Fibroblast of lung (primary cell): Measurements from ENCODE around the gene NR2F1-AS1. TPM values are rescaled to one million over a fixed set of nuclear protein-coding genes. Genes with fewer than 3 reads are reported as not detected.

ENCODE experiments used
- DNase-seq, 2 donors: peaks; one replicate each; pipeline versions ENCODE4 v3.0.0 to v3.0.0-alpha.2; 2010; ENCODE audit warnings: low read depth in 2 of 2
- H2AFZ ChIP-seq: 2 replicates; pipeline ENCODE4 v1.5.1; 2012; ENCODE audit warnings: low read length, control low read depth, inconsistent platforms
- H3K27ac ChIP-seq: 2 replicates; pipeline ENCODE4 v1.5.1; 2011; ENCODE audit warnings: low read length, control low read depth; ENCODE audit not compliant: insufficient read depth
- H3K27me3 ChIP-seq: 2 replicates; pipeline ENCODE4 v1.5.1; 2011; ENCODE audit warnings: mild to moderate bottlenecking, low read length; ENCODE audit not compliant: control insufficient read depth, insufficient read depth
- H3K36me3 ChIP-seq: 2 replicates; pipeline ENCODE4 v1.5.1; 2011; ENCODE audit warnings: low read length; ENCODE audit not compliant: control insufficient read depth, insufficient read depth
- H3K4me1 ChIP-seq: 2 replicates; pipeline ENCODE4 v1.5.1; 2011; ENCODE audit warnings: low read length; ENCODE audit not compliant: control insufficient read depth, insufficient read depth; ENCODE audit errors: extremely low read depth
- H3K4me2 ChIP-seq: 2 replicates; pipeline ENCODE4 v1.5.1; 2011; ENCODE audit warnings: low read length, control low read depth; ENCODE audit not compliant: insufficient read depth; ENCODE audit errors: extremely low read depth
- H3K4me3 ChIP-seq, 4 experiments: fragments of 200-600 bp in 1 of 4; sonication (generic) in 1 of 4; replicated peaks in 1 of 4; 2 replicates each; pipeline ENCODE4 v1.5.1; 2011 to 2016; ENCODE audit warnings: low read length in 4 of 4, low read depth in 3 of 4, mild to moderate bottlenecking in 3 of 4, control low read depth in 2 of 4, inconsistent platforms in 1 of 4, mixed read lengths in 1 of 4; ENCODE audit not compliant: insufficient read depth in 1 of 4; ENCODE audit errors: control extremely low read depth in 1 of 4
- H3K79me2 ChIP-seq: 2 replicates; pipeline ENCODE4 v1.5.1; 2012; ENCODE audit warnings: mild to moderate bottlenecking, low read length, inconsistent platforms; ENCODE audit not compliant: control insufficient read depth, insufficient read depth
- H3K9ac ChIP-seq: 2 replicates; pipeline ENCODE4 v1.5.1; 2011; ENCODE audit warnings: mild to moderate bottlenecking, low read length, control low read depth; ENCODE audit not compliant: insufficient read depth
- H3K9me3 ChIP-seq: 2 replicates; pipeline ENCODE4 v1.5.1; 2012; ENCODE audit warnings: low read depth, low read length; ENCODE audit not compliant: control insufficient read depth, insufficient read depth
- H4K20me1 ChIP-seq: 2 replicates; pipeline ENCODE4 v1.5.1; 2011; ENCODE audit warnings: low read length; ENCODE audit not compliant: control insufficient read depth, insufficient read depth; ENCODE audit errors: extremely low read depth
- EZH2 ChIP-seq: IDR thresholded peaks from 2 replicates; pipeline ENCODE4 v1.5.1; 2012; ENCODE audit warnings: low read length, control low read depth, mild to moderate bottlenecking; ENCODE audit errors: missing control alignments
- polyA plus RNA-seq, 2 donors: library from polyadenylated mRNA; depleted of rRNA in 1 of 2; stranded (reverse) in 1 of 2; unstranded in 1 of 2; fragments of >200 nt; gene quantifications; 2 replicates each; pipeline ENCODE4 v1.2.1, GENCODE V29; 2011 to 2012; ENCODE audit warnings: missing spikeins in 1 of 2
- total RNA-seq: library from RNA; depleted of rRNA; stranded (reverse); fragments of >200 nt; gene quantifications from 2 replicates; pipeline ENCODE4 v1.2.1, GENCODE V29; 2014
- TF ChIP-seq, protein P1 (sequence below), 2 donors: IDR thresholded peaks in 1 of 2; conservative IDR thresholded peaks in 1 of 2; 1 replicate in 1 of 2; 2 replicates in 1 of 2; pipeline ENCODE4 v1.5.1; 2011 to 2012; ENCODE audit warnings: low read length in 2 of 2, control low read depth in 1 of 2, inconsistent platforms in 1 of 2, low read depth in 1 of 2, mild to moderate bottlenecking in 1 of 2

The NR2F1-AS1 gene
- total and polyA plus RNA-seq, 2 donors (not counting 1 experiment from before 2014, with no cell fraction given) = 29.6 to 44.6 TPM

- Histone ChIP-seq H2AFZ (peak overlapping the region; percentile 34), H3K79me2 (peaks cover 34% of the 10 kb centered on the region), H3K36me3 (no peaks in the 10 kb centered on the region), H3K4me2 (peak overlapping the region; percentile 64), H3K27ac (peak overlapping the region; percentile 91), H4K20me1 (no peaks in the 10 kb centered on the region), H3K4me1 (peaks cover 13% of the 10 kb centered on the region), H3K9ac (peak overlapping the region; percentile 67), H3K9me3 (no peaks in the 10 kb centered on the region), H3K4me3 (peak overlapping the region; percentile 32 to 61 (median 40)), H3K27me3 (no peaks in the 10 kb centered on the region)
- DNase-seq = peak; percentile 70 to 79
- TF ChIP-seq, protein P1, sequence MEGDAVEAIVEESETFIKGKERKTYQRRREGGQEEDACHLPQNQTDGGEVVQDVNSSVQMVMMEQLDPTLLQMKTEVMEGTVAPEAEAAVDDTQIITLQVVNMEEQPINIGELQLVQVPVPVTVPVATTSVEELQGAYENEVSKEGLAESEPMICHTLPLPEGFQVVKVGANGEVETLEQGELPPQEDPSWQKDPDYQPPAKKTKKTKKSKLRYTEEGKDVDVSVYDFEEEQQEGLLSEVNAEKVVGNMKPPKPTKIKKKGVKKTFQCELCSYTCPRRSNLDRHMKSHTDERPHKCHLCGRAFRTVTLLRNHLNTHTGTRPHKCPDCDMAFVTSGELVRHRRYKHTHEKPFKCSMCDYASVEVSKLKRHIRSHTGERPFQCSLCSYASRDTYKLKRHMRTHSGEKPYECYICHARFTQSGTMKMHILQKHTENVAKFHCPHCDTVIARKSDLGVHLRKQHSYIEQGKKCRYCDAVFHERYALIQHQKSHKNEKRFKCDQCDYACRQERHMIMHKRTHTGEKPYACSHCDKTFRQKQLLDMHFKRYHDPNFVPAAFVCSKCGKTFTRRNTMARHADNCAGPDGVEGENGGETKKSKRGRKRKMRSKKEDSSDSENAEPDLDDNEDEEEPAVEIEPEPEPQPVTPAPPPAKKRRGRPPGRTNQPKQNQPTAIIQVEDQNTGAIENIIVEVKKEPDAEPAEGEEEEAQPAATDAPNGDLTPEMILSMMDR (conservative IDR thresholded peaks at IDR 0.05 in 1 of 2, IDR thresholded peaks at IDR 0.05 in 1 of 2; ENCODE audit: low read depth in 1 of 2, low read length in 2 of 2) = no peak
Measured at GRCh38 chr5:93603793-93604643, 23.0 kb upstream of the NR2F1-AS1 start.

- peak overlapping the region; percentile 95 for H3K4me2 ChIP-seq
- no peak overlapping the region for H3K9ac ChIP-seq
- H2AFZ ChIP-seq = no peak overlapping the region
- peaks cover 36% of the 10 kb centered on the region for H3K79me2 ChIP-seq
- peaks cover 16% of the 10 kb centered on the region for H3K4me1 ChIP-seq
- no peaks in the 10 kb centered on the region for H3K9me3 ChIP-seq
- DNase-seq = peak in 1 of 2 donors; percentile 47
- no peaks in the 10 kb centered on the region for H4K20me1 ChIP-seq
- H3K4me3 ChIP-seq = peak overlapping the region in 3 of 4 experiments; percentile 43 to 67 (median 61)
- peak overlapping the region; percentile 91 for H3K27ac ChIP-seq
- H3K27me3 ChIP-seq = no peaks in the 10 kb centered on the region
- TF ChIP-seq EZH2 = no peak
- TF ChIP-seq, protein P1 (conservative IDR thresholded peaks at IDR 0.05 in 1 of 2, IDR thresholded peaks at IDR 0.05 in 1 of 2; ENCODE audit: low read depth in 1 of 2, low read length in 2 of 2) = no peak
- H3K36me3 ChIP-seq = no peaks in the 10 kb centered on the region
Measured at GRCh38 chr5:93603078-93603792, 22.2 kb upstream of the NR2F1-AS1 start.
